Testis (tissue), 5 donors: ENCODE results near the gene GNB1L. TPM values are rescaled to one million over a fixed set of nuclear protein-coding genes. Genes with fewer than 3 reads are reported as not detected.

ENCODE experiments used
- DNase-seq: peaks from one replicate; pipeline ENCODE4 v3.0.0-alpha.2; 2019
- H3K27ac ChIP-seq, 2 donors: fragments of 200-600 bp; sonication (generic); one replicate each; pipeline ENCODE4 v1.5.1; 2019
- H3K27me3 ChIP-seq: fragments of 200-600 bp; sonication (generic); one replicate; pipeline ENCODE4 v1.5.1; 2019
- H3K36me3 ChIP-seq: fragments of 200-600 bp; sonication (generic); one replicate; pipeline ENCODE4 v1.5.1; 2017; ENCODE audit warnings: low read depth; ENCODE audit errors: missing control alignments
- H3K4me1 ChIP-seq: fragments of 200-600 bp; sonication (generic); one replicate; pipeline ENCODE4 v1.5.1; 2019
- H3K4me3 ChIP-seq, 2 donors: fragments of 200-600 bp; sonication (generic); one replicate each; pipeline ENCODE4 v1.5.1; 2017 to 2019
- H3K9me3 ChIP-seq: fragments of 200-600 bp; sonication (generic); one replicate; pipeline ENCODE4 v1.5.1; 2017
- POLR2A ChIP-seq: fragments of 450-650 bp; IDR thresholded peaks from one replicate; pipeline ENCODE4 v1.6.1; 2017; ENCODE audit warnings: antibody characterized with exemption, mild to moderate bottlenecking, moderate library complexity
- WGBS, 2 donors: methylation state at CpG; one replicate each; pipeline ENCODE4 v1.1.5; 2018; 5-methylcytosine and 5-hydroxymethylcytosine counted together
- intact Hi-C: fragments of 100-400 bp; cut with DNase I; formaldehyde crosslinking; loops from one replicate; pipeline ENCODE4 v1.15.1; 2023; ENCODE audit warnings: low total_unique reads
- long read RNA-seq, 2 donors: transcript quantifications; one replicate each; lab custom pipeline, GENCODE V29; 2026
- polyA plus RNA-seq: library from polyadenylated mRNA; stranded (reverse); fragments of 350-450 nt; fragmentation: Illumina TruSeq; extraction: RNeasy Lipid Tissue Mini Kit (QIAGEN cat#74804); gene quantifications from one replicate; pipeline ENCODE4 v1.2.3, GENCODE V29; 2014; ENCODE audit warnings: low read depth, low replicate concordance; ENCODE audit not compliant: insufficient read depth
- total RNA-seq, 2 donors: library from RNA; depleted of rRNA; stranded (reverse); fragments of >200 nt; gene quantifications; one replicate each; pipeline ENCODE4 v1.2.3, GENCODE V29; 2016
- TF ChIP-seq, protein P1 (sequence below), 3 experiments: fragments of 450-650 bp in 2 of 3; fragments of 200-600 bp in 1 of 3; sonication (generic) in 1 of 3; IDR thresholded peaks; one replicate each; pipeline ENCODE4 v1.5.1; 2016 to 2019; ENCODE audit warnings: antibody characterized with exemption in 3 of 3, mild to moderate bottlenecking in 2 of 3, moderate library complexity in 1 of 3

GNB1L gene, protein sequence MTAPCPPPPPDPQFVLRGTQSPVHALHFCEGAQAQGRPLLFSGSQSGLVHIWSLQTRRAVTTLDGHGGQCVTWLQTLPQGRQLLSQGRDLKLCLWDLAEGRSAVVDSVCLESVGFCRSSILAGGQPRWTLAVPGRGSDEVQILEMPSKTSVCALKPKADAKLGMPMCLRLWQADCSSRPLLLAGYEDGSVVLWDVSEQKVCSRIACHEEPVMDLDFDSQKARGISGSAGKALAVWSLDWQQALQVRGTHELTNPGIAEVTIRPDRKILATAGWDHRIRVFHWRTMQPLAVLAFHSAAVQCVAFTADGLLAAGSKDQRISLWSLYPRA
- total RNA-seq (1 to 10 TPM; 5.5 to 6.9 TPM), polyA plus RNA-seq (6.0 TPM)
- long read RNA-seq, donor 1, full-length matches to known transcripts = 1 of 1 reads
- long read RNA-seq, donor 1, partial matches to known transcripts = 0 of 1 reads
- long read RNA-seq, donor 1, other reads (novel, unspliced or antisense) = 0 of 1 reads
- long read RNA-seq, donor 2, partial matches to known transcripts = 27 of 27 reads
- long read RNA-seq, donor 2, other reads (novel, unspliced or antisense) = 0 of 27 reads

- H3K36me3 ChIP-seq = no peaks in the 10 kb centered on the region
- DNase-seq = peak; percentile 97
- peak within 1 kb of the TSS; percentile 95 to 96 for H3K27ac ChIP-seq
- TF ChIP-seq POLR2A = peak; percentile 18
- TF ChIP-seq, protein P1, sequence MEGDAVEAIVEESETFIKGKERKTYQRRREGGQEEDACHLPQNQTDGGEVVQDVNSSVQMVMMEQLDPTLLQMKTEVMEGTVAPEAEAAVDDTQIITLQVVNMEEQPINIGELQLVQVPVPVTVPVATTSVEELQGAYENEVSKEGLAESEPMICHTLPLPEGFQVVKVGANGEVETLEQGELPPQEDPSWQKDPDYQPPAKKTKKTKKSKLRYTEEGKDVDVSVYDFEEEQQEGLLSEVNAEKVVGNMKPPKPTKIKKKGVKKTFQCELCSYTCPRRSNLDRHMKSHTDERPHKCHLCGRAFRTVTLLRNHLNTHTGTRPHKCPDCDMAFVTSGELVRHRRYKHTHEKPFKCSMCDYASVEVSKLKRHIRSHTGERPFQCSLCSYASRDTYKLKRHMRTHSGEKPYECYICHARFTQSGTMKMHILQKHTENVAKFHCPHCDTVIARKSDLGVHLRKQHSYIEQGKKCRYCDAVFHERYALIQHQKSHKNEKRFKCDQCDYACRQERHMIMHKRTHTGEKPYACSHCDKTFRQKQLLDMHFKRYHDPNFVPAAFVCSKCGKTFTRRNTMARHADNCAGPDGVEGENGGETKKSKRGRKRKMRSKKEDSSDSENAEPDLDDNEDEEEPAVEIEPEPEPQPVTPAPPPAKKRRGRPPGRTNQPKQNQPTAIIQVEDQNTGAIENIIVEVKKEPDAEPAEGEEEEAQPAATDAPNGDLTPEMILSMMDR (IDR thresholded peaks at IDR 0.05) = no peak
- 0 to 1% methylated on average over 4 to 55 of the region's 81 CpGs for WGBS, 2 donors
- intact Hi-C loops = no loop called here
- H3K9me3 ChIP-seq = no peaks in the 10 kb centered on the region
- peak within 1 kb of the TSS; percentile 67 to 90 for H3K4me3 ChIP-seq
- H3K4me1 ChIP-seq = peaks cover 20% of the 10 kb centered on the region
- H3K27me3 ChIP-seq = no peaks in the 10 kb centered on the region
These were observed at the start of gene GNB1L, which contains the start of gene RTL10 for GRCh38 chr22:19854778-19855503. Gene GNB1L, minus strand, starts transcription at chr22:19854874. Its CDS starts 33,519 bp downstream, at chr22:19821355. Gene RTL10, minus strand, starts transcription at chr22:19854874. Its CDS starts 2,613 bp downstream, at chr22:19852261.

DNA sequence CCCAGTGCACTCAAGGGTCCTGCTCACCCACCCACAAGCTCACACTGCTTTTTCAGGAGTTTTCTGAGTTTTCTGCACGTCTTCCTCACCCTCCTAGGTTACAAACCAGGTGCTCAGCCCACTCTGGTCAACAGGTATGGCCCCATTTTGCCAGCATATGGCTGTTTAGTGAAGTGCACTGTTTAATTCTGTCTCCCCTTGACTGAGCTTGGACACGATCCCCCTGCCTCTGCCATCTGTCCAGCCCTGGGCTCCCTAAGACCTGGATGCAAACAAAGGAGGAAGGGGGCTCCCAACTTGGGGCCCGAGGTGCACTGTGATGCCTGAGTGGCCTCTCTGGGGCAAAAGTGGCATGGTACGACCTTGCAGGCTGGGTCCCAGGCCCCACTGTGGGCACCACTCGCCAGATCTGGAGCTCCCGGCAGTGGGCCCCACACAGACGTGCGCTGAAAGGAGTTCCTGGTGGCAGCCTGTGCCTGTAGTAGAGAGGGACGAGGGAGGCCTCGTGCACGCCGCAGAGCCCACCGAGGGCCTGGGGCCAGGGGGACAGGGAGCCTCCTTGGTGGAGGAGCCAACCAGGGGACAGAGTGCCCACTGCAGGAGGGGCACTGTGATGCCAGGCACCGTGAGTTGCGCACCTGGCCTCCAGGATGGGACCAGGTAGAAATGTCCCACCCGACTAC is 49.6 kb upstream of the GNB1L start:
- Histone ChIP-seq H3K36me3 (no peaks in the 10 kb centered on the region), H3K9me3 (no peaks in the 10 kb centered on the region), H3K27ac (no peak overlapping the region), H3K4me1 (peaks cover 7% of the 10 kb centered on the region), H3K4me3 (no peak overlapping the region), H3K27me3 (no peaks in the 10 kb centered on the region)
- intact Hi-C loops = no loop called here
- WGBS, 2 donors = 84 to 92% methylated on average over 3 to 16 of the region's 16 CpGs
- no peak for DNase-seq
- TF ChIP-seq, protein P1 (IDR thresholded peaks at IDR 0.05) = no peak
- TF ChIP-seq POLR2A = no peak

GRCh38 chr22:19903513-19903912 is 48.8 kb upstream of the GNB1L start:
- intact Hi-C loops = no loop called here
- Histone ChIP-seq H3K27ac (no peak overlapping the region), H3K4me3 (no peak overlapping the region), H3K27me3 (no peaks in the 10 kb centered on the region), H3K36me3 (no peaks in the 10 kb centered on the region), H3K4me1 (peaks cover 7% of the 10 kb centered on the region), H3K9me3 (no peaks in the 10 kb centered on the region)
- WGBS, 2 donors = 79 to 86% methylated on average over 12 of the region's 12 CpGs
- DNase-seq = no peak
- TF ChIP-seq, protein P1 (IDR thresholded peaks at IDR 0.05) = no peak
- TF ChIP-seq POLR2A = no peak

GRCh38 chr22:19903031-19903430 is 48.4 kb upstream of the GNB1L start:
- Histone ChIP-seq H3K9me3 (no peaks in the 10 kb centered on the region), H3K4me3 (no peak overlapping the region), H3K27me3 (no peaks in the 10 kb centered on the region), H3K4me1 (peaks cover 7% of the 10 kb centered on the region), H3K36me3 (no peaks in the 10 kb centered on the region), H3K27ac (no peak overlapping the region)
- WGBS, 2 donors = 69 to 81% methylated on average over 8 to 9 of the region's 9 CpGs
- no peak for TF ChIP-seq POLR2A
- TF ChIP-seq, protein P1 (IDR thresholded peaks at IDR 0.05) = no peak
- intact Hi-C loops = no loop called here
- no peak for DNase-seq
